Right forelimb (tissue), 1 donor: ENCODE measurements around the gene ANKRD6.
A peak's percentile ranks its signal among the peaks of the same experiment; 100 is the strongest.
"Not testable (repeated sequence)": the region's sequence is repeated elsewhere in the genome, so short reads cannot be mapped to it uniquely, and the experiment has no call there.

ENCODE experiments used
- DNase-seq: peaks from one replicate; pipeline ENCODE4 v3.0.0-alpha.2; 2018

The ANKRD6 gene

GRCh38 chr6:89611666-89612065 is 178.7 kb downstream of the ANKRD6 start:
- no peak for DNase-seq

GRCh38 chr6:89612121-89612520 is 179.2 kb downstream of the ANKRD6 start:
- DNase-seq = no peak

GRCh38 chr6:89613790-89614189 is 180.8 kb downstream of the ANKRD6 start:
- DNase-seq = no peak

GRCh38 chr6:89615882-89616281 is 182.9 kb downstream of the ANKRD6 start:
- no peak for DNase-seq

DNA sequence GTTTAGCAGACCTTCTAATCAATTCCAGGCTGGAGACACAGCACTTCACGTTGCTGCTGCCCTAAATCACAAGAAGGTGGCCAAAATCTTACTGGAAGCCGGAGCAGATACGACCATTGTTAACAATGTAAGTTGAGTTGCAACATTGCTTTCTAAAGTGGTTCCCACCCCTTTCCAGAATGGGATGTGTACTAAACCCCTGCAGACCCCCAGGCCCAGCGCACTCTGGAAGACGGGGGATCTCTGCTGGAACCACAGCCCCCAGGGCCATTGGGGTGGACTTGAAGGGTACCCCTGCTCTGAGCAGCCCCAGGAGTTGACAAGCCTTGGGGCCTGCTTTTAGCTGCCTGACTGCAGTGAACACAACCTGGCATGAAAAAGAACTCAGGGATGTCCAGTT is 183.6 kb downstream of the ANKRD6 start:
- DNase-seq = no peak

- DNase-seq = no peak
These were observed 185.1 kb downstream of the ANKRD6 start for GRCh38 chr6:89618026-89618425.

DNA sequence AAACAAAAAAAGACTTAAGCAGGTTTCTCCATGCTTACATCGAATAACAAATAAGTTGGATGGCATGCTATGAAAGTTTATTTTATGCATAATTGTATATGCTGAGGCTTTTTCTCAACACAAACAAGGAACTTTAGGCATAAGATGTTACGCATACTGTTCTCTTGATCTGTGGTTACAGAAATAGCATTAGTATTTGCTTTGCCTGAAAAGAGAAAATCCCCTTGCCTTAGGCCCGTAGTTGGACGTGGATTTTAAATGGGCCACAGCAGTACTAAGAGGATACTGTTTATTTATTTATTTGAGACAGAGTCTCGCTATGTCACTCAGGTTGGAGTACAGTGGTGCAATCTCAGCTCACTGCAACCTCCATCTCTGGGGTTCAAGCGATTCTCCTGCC is 186.6 kb downstream of the ANKRD6 start:
- no peak for DNase-seq

- no peak for DNase-seq
These were observed 190.8 kb downstream of the ANKRD6 start for GRCh38 chr6:89623749-89624148.

- DNase-seq = no peak
These were observed 197.5 kb downstream of the ANKRD6 start for GRCh38 chr6:89630488-89630887.

GRCh38 chr6:89636412-89636811 is 203.5 kb downstream of the ANKRD6 start:
- DNase-seq = not testable (repeated sequence)

GRCh38 chr6:89637960-89638319 is 205.0 kb downstream of the ANKRD6 start:
- DNase-seq = no peak

GRCh38 chr6:89638320-89639195 is 205.6 kb downstream of the ANKRD6 start, which contains the start of gene LYRM2:
TSS of gene LYRM2 (minus strand) at chr6:89638747. CDS start at chr6:89638716, 31 bp downstream.
- peak; percentile 97 for DNase-seq

- DNase-seq = no peak
These were observed 207.9 kb downstream of the ANKRD6 start for GRCh38 chr6:89640804-89641203.

DNA sequence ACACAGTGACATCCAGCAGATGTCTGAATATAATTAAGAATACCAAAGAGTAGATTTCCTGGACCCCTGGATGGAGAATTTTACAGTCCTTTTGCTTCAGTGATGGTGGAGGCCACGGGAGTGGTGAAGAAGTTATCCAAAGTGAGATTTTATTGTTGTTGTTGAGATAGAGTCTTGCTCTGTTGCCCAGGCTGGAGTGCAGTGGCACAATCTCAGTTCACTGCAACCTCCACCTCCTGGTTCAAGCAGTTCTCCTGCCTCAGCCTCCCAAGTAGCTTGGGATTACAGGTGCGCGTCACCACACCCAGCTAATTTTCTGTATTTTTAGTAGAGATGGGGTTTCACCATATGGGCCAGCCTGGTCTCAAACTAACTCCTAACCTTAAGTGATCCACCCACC is 208.6 kb downstream of the ANKRD6 start:
- not testable (repeated sequence) for DNase-seq

DNA sequence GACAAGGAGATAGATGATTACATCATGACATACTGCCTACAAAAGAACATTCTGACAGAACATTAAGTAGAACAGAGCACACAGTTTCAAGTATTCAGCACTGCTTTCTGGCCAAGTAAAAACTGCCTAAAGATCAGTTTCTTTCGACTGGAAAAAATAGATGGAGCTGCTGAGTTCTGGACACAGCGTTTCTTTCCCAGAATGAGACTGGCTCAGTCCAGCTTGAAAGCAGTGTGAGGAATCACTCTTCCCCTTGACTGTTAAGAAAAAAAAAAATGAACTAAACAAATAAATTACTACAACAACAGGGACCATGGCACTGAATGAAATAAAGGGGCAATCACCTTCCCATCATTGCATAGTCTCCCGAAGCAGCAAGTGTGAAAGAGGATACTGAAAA is 210.0 kb downstream of the ANKRD6 start:
- DNase-seq = no peak

DNA sequence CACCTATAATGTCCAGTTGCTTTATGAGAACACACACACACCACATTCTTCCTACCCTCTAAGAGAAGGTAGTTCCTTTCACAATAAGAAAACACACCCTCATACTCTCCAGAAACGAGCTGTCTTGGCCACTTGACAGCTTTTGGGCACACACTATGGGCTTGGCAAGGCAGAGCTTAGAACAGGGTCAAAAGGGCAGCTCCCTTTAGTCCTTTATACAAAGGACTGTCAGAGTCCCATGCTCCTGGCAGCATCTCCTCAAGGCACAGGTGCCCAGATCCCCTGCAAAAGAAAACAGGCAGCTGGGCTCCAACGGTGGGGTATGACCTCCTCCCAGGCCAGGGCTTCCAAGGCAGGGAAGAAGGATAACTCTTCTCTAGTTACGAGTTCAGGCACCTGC is 210.5 kb downstream of the ANKRD6 start:
- no peak for DNase-seq

GRCh38 chr6:89644864-89645263 is 211.9 kb downstream of the ANKRD6 start:
- no peak for DNase-seq

DNA sequence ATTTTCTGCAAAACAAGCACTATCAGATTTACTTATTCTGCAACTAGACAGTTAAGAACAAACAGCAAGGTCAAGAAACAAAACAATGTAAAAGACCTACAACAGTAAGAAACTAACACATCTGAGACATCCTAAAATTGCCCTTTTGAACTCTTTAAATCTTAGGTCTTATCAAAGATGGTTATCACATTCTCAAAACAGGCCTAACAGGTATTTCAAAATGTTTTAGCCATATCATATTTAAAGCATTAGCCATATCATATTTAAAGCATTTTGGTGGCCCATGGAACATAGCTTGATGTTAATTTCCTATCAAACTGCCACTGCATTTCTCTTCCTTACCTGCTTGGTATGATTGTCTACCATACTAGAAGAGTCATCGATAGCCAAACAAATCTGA is 216.7 kb downstream of the ANKRD6 start:
- DNase-seq = no peak

DNA sequence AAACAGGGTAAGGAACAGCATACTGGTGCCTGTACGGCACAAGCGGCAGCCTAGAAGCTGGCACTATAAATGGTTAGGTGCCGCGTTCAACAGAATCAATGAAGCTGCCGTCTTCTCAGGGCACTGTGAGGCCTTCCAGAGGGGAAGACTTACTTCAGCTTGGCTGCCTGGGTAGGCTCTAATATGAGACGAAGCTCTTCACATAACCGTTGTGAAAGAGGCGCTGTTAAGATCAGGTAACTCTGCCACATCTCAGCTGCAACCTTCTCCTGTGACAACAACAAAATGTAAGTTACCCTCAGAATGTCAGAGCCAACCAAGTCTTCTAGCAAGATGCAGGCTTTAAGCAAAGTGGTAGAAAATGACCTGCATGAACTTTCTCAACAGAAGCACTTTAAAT is 217.6 kb downstream of the ANKRD6 start:
- DNase-seq = no peak

GRCh38 chr6:89655122-89655521 is 222.2 kb downstream of the ANKRD6 start:
- DNase-seq = no peak

GRCh38 chr6:89657445-89658158 is 224.7 kb downstream of the ANKRD6 start:
- DNase-seq = no peak

- no peak for DNase-seq
These were observed 228.0 kb downstream of the ANKRD6 start for GRCh38 chr6:89660981-89661380.

DNA sequence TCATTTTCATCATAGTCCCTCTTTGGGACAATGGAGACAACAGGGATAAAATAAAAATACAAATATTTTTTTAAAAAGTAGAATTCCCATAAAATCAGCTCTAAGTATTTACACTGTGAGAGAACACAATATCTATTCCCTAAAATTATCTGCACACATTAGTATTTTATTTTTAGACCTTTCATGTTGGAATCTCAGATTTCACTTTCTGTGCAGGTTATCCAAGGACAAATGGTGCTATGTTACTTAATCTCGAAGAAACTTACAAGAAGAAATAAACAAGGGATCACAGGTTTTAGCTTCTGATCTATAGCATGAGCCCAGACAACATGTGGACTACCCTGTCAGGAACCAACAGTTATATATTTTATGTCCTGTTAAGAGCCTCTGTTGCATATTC is 228.6 kb downstream of the ANKRD6 start:
- no peak for DNase-seq

DNA sequence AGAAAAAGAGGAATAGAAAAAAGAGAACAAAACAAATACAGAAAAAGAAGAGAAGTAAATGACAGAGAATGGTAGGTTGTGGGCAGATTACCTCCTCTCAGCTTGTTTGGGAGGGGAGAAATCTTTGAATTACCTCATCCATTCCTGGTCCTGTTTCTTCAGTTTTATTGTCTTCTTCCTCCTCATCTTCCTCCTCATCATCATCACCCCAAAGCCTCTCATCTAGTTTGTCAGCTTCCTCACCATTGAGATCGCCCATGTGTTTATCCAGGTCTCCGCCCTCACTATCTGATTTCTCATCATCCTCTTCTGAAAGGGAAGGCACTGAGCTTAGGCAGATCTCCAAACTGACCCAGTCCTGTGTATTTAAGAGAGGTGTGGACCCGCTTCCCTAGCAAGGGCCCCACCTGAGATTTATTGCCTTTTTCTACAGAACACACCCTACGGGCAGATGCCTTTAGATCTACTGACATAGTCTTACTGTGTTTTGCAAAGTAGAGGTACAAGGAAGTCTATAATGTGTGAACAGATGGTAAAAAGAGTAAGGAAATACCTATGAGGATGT is 229.8 kb downstream of the ANKRD6 start:
- no peak for DNase-seq
